ENCODE results near the gene EVC2. TPM values are rescaled to one million over a fixed set of nuclear protein-coding genes. Genes with fewer than 3 reads are reported as not detected.

Gene EVC2
- total RNA-seq, 1 donor from 2014 or later: 7.4 TPM

DNA sequence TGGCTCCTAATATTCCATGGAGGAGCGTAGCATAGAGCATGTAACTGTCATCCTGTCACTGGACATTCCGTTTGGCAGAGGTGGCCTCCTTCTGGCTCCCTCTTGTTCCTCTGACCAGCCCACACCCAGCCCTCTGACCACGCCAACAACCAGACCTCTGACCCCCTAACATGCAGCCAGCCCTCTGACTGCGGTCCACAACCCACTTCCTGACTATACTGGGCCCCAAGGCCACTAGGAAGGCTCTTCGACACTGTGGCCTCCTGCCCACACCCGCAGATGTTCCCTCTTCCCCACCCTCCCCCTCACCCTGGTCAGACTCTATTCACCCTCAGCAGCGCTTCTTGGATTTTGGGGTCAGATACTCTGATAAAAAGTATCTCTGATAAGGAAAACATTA lies 141.4 kb downstream of the EVC2 start:
- Mint-ChIP-seq H3K4me1 (ENCODE audit: unreplicated experiment) (no peaks in the 10 kb centered on the region), H3K27me3 (ENCODE audit: unreplicated experiment) (peaks cover 4% of the 10 kb centered on the region), H3K36me3 (ENCODE audit: low read depth, unreplicated experiment) (peaks cover 18% of the 10 kb centered on the region), H3K9me3 (ENCODE audit: unreplicated experiment) (no peaks in the 10 kb centered on the region), H3K27ac (ENCODE audit: unreplicated experiment) (no peak overlapping the region), H3K4me3 (ENCODE audit: unreplicated experiment) (no peak overlapping the region)
- TF ChIP-seq, protein P1, sequence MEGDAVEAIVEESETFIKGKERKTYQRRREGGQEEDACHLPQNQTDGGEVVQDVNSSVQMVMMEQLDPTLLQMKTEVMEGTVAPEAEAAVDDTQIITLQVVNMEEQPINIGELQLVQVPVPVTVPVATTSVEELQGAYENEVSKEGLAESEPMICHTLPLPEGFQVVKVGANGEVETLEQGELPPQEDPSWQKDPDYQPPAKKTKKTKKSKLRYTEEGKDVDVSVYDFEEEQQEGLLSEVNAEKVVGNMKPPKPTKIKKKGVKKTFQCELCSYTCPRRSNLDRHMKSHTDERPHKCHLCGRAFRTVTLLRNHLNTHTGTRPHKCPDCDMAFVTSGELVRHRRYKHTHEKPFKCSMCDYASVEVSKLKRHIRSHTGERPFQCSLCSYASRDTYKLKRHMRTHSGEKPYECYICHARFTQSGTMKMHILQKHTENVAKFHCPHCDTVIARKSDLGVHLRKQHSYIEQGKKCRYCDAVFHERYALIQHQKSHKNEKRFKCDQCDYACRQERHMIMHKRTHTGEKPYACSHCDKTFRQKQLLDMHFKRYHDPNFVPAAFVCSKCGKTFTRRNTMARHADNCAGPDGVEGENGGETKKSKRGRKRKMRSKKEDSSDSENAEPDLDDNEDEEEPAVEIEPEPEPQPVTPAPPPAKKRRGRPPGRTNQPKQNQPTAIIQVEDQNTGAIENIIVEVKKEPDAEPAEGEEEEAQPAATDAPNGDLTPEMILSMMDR (IDR thresholded peaks at IDR 0.05; ENCODE audit: unreplicated experiment): no peak
- DNase-seq (ENCODE audit: low spot score): no peak

DNA sequence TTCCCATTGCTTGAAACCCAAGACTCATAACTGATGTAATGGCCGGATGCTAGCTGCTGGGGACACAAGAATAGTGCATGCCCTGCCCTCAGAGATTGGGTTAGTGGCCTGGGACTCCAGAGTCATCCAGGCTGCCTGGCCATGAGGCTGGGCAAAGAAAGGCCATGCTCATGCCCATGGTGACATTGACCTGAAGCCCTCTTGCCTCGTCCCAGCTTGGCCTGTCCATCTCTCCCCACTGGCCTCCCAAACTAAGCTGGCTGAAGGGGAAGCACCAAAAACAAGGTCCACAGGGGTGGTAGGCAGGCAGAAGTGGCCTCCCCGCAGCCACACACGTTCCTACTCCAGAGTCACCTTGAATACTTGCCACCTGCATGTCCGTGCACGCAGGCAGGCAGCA lies 141.8 kb downstream of the EVC2 start:
- no peaks in the 10 kb centered on the region for H3K4me1 Mint-ChIP-seq (ENCODE audit: unreplicated experiment)
- H3K36me3 Mint-ChIP-seq (ENCODE audit: low read depth, unreplicated experiment): peaks cover 18% of the 10 kb centered on the region
- H3K27me3 Mint-ChIP-seq (ENCODE audit: unreplicated experiment): peaks cover 4% of the 10 kb centered on the region
- DNase-seq (ENCODE audit: low spot score): no peak
- H3K9me3 Mint-ChIP-seq (ENCODE audit: unreplicated experiment): no peaks in the 10 kb centered on the region
- no peak overlapping the region for H3K27ac Mint-ChIP-seq (ENCODE audit: unreplicated experiment)
- no peak overlapping the region for H3K4me3 Mint-ChIP-seq (ENCODE audit: unreplicated experiment)
- TF ChIP-seq, protein P1 (IDR thresholded peaks at IDR 0.05; ENCODE audit: unreplicated experiment): no peak

DNA sequence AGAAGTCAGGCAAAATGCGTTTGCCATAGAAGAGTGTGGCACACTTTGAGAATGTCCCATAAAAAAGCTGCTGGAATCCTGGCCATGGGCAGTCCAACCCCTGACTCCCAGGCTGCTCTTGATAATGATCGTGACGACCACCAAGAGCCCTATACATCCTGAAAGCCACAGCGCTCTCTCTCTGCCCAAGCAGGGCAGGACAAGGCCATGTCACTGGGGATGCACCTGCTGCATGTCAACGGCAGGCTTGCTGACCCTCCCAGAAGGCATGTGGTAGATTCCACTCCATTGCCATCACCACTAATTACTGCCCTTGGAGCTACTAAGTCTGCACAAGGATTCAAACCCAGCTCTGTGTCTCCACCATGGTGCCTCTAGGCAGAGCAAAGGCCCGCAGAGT lies 144.5 kb downstream of the EVC2 start:
- TF ChIP-seq, protein P1 (IDR thresholded peaks at IDR 0.05; ENCODE audit: unreplicated experiment): no peak
- H3K27ac Mint-ChIP-seq (ENCODE audit: unreplicated experiment): no peak overlapping the region
- no peaks in the 10 kb centered on the region for H3K9me3 Mint-ChIP-seq (ENCODE audit: unreplicated experiment)
- peaks cover 1% of the 10 kb centered on the region for H3K27me3 Mint-ChIP-seq (ENCODE audit: unreplicated experiment)
- DNase-seq (ENCODE audit: low spot score): no peak
- H3K36me3 Mint-ChIP-seq (ENCODE audit: low read depth, unreplicated experiment): peaks cover 10% of the 10 kb centered on the region
- H3K4me1 Mint-ChIP-seq (ENCODE audit: unreplicated experiment): no peaks in the 10 kb centered on the region
- no peak overlapping the region for H3K4me3 Mint-ChIP-seq (ENCODE audit: unreplicated experiment)

DNA sequence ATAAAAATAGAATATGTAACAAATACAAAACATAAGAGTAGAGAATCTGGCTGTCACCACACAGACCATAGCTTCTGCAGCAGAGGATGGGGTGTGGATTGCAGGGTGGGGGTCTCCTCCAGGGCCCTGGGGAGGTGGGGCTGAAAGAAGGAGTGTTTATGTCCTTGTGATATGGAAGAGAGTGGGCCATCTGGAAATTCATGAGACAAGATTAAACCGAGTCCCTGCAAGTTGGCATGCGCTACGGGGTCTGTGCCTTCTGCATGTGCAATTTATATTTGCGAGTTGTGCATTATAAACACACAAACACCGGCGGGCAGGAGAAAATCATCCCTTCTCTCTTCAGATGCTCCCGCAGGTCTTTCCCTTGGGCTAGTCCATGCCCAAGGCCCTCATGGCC lies 145.9 kb downstream of the EVC2 start:
- Mint-ChIP-seq H3K4me1 (ENCODE audit: unreplicated experiment) (no peaks in the 10 kb centered on the region), H3K27me3 (ENCODE audit: unreplicated experiment) (no peaks in the 10 kb centered on the region), H3K4me3 (ENCODE audit: unreplicated experiment) (no peak overlapping the region), H3K36me3 (ENCODE audit: low read depth, unreplicated experiment) (peaks cover 10% of the 10 kb centered on the region), H3K27ac (ENCODE audit: unreplicated experiment) (no peak overlapping the region), H3K9me3 (ENCODE audit: unreplicated experiment) (no peaks in the 10 kb centered on the region)
- TF ChIP-seq, protein P1 (IDR thresholded peaks at IDR 0.05; ENCODE audit: unreplicated experiment): no peak
- DNase-seq (ENCODE audit: low spot score): no peak

DNA sequence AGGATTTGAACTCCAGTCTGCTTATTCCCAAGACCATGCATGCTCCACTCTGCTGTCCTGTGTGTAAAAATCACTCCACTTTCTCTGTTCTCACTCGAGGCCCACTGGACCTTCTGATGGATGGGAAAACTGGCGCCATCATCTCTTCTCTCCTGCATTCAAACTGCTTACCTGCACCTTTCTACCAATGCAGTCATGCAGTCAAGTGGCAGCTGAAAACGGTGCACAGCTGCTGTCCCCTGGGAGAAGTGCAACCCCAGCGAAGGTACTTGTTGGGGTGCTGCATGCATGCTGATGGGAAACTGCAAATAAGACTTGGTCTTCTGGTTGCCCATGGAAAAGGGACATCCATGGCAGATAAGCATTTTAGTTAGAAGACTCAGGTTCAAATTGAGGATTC lies 147.1 kb downstream of the EVC2 start:
- DNase-seq (ENCODE audit: low spot score): no peak
- H3K27ac Mint-ChIP-seq (ENCODE audit: unreplicated experiment): no peak overlapping the region

More for the DNA sequence above, 147.1 kb downstream of the EVC2 start:
- Mint-ChIP-seq H3K36me3 (ENCODE audit: low read depth, unreplicated experiment) (peaks cover 10% of the 10 kb centered on the region), H3K4me3 (ENCODE audit: unreplicated experiment) (no peak overlapping the region), H3K4me1 (ENCODE audit: unreplicated experiment) (no peaks in the 10 kb centered on the region), H3K9me3 (ENCODE audit: unreplicated experiment) (no peaks in the 10 kb centered on the region), H3K27me3 (ENCODE audit: unreplicated experiment) (no peaks in the 10 kb centered on the region)
- TF ChIP-seq, protein P1 (IDR thresholded peaks at IDR 0.05; ENCODE audit: unreplicated experiment): no peak

Measured in endothelial cell (in vitro differentiated cells).